Duodenal mucosa (tissue), 2 donors: Measurements from ENCODE around the gene HTRA3.

Source experiments
- H3K27ac ChIP-seq: one replicate; pipeline ENCODE4 v1.7.0; 2013; ENCODE audit warnings: low read depth, low read length
- H3K27me3 ChIP-seq, 2 donors: one replicate each; pipeline ENCODE4 v1.7.0; 2013; ENCODE audit warnings: low read length in 2 of 2, control low read depth in 1 of 2; ENCODE audit not compliant: insufficient read depth in 2 of 2, control insufficient read depth in 1 of 2
- H3K36me3 ChIP-seq, 2 donors: one replicate each; pipeline ENCODE4 v1.7.0; 2013; ENCODE audit warnings: low read length in 2 of 2, control low read depth in 1 of 2; ENCODE audit not compliant: insufficient read depth in 2 of 2, control insufficient read depth in 1 of 2
- H3K4me1 ChIP-seq, 2 donors: one replicate each; pipeline ENCODE4 v1.7.0; 2013; ENCODE audit warnings: low read length in 2 of 2, control low read depth in 1 of 2; ENCODE audit not compliant: insufficient read depth in 2 of 2, control insufficient read depth in 1 of 2
- H3K4me3 ChIP-seq, 2 donors: one replicate each; pipeline ENCODE4 v1.7.0; 2013; ENCODE audit warnings: low read length in 2 of 2, low read depth in 1 of 2
- H3K9ac ChIP-seq, 2 donors: one replicate each; pipeline ENCODE4 v1.7.0; 2013; ENCODE audit warnings: low read length in 2 of 2, low read depth in 1 of 2
- H3K9me3 ChIP-seq, 2 donors: one replicate each; pipeline ENCODE4 v1.7.0; 2013; ENCODE audit warnings: low read length in 2 of 2, control low read depth in 1 of 2; ENCODE audit not compliant: control insufficient read depth in 1 of 2

Gene HTRA3

DNA sequence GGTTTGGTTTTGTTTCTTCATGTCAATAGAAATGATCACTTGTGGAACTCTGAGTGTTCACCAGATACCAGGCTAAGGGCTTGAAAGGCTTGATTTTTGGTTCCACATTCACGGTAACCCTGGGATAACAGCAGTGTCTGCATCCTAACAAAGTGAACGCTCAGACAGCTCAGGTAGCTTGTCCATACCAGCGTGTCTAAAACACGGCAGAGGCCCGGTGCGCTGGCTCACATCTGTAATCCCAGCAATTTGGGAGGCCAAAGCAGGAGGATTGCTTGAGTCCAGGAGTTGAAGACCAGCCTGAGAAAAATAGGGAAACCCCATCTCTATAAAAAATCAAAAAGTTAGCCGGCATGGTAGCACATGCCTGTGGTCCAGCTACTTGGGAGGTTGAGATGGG, 49.0 kb downstream of the HTRA3 start:
- peaks cover 10 to 12% of the 10 kb centered on the region in 2 donors for H3K4me1 ChIP-seq
- no peak overlapping the region for H3K27ac ChIP-seq
- no peaks in the 10 kb centered on the region for H3K27me3 ChIP-seq
- no peaks in the 10 kb centered on the region for H3K36me3 ChIP-seq
- H3K9me3 ChIP-seq, result no peaks in the 10 kb centered on the region
- H3K4me3 ChIP-seq, result no peak overlapping the region
- no peak overlapping the region for H3K9ac ChIP-seq

DNA sequence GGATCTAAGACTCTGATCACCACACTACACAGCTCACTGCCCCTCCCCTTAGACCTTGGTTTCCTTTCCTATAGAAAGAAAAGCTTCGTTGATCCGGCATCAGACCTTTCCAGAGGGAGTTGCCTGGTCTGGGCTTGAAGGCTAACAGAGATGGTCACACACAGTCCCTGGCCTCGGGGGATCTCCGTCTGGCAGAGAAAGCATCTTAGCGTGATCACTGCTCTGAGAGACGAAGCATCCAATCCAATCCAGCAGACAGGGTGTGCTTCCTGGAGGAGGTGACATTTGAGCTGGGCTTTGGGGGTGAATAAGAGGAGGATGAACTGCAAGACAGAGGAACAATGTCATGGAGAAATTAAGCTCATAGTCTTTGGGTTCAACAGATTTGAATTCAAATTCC, 49.5 kb downstream of the HTRA3 start:
- Histone ChIP-seq H3K36me3 (no peaks in the 10 kb centered on the region), H3K4me1 (peaks cover 10 to 12% of the 10 kb centered on the region in 2 donors), H3K27me3 (no peaks in the 10 kb centered on the region), H3K4me3 (no peak overlapping the region), H3K9me3 (no peaks in the 10 kb centered on the region), H3K9ac (no peak overlapping the region), H3K27ac (no peak overlapping the region)

DNA sequence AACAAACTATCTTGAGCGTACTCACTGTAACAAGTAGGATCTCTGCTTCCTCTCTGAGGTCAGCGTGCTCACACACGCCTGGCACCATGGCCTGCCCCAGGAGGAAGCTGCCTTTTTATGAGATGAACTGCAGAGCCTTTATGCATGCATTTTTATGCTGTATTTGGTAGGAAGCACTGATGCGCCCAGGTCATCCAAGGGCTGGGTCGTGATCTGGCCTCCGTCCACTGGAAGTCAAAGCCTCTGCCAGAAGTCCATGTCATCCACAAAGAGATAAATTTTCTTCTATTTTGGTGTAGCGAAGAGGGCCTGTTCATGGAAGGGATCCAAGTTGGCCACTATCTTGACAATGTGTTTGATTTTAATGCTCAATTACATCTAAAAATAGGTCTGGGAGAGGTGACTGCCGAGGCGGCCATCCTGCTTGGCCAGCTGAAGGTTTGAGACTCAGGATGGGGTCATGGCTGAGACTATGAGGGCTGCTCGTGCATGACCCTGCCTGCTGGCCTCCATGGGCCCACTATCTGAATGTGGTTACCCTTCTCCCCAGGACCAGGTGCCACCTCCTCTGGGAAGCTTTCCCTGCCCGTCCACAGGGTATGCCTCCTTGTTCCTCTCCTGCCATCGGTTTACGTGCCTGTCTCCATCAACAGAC, 50.3 kb downstream of the HTRA3 start:
- no peaks in the 10 kb centered on the region for H3K36me3 ChIP-seq
- no peaks in the 10 kb centered on the region for H3K9me3 ChIP-seq
- no peak overlapping the region for H3K27ac ChIP-seq
- H3K4me3 ChIP-seq, result no peak overlapping the region
- no peak overlapping the region for H3K9ac ChIP-seq
- H3K27me3 ChIP-seq, result no peaks in the 10 kb centered on the region
- H3K4me1 ChIP-seq, result peaks cover 10 to 12% of the 10 kb centered on the region in 2 donors

DNA sequence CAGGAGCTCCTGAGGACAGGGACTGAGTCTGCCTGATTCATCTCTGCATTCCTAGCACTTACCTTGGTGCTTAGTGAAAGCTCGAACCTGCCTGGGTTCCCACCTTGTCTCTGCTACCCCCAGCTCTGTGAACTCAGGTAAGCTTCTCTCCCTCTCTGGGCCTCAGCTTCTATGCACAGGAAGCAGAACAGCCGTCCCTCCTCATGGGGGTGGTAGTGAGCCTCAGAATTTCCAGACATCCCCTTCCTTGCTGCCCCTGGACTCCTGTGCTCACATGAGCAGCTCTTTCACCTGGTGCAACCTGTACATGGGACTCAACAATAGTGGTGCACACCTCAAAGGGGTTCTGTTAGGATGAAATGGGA, 50.8 kb downstream of the HTRA3 start:
- Histone ChIP-seq H3K9me3 (no peaks in the 10 kb centered on the region), H3K4me1 (peaks cover 8% of the 10 kb centered on the region in 2 donors), H3K27ac (no peak overlapping the region), H3K36me3 (no peaks in the 10 kb centered on the region), H3K9ac (no peak overlapping the region), H3K27me3 (no peaks in the 10 kb centered on the region), H3K4me3 (no peak overlapping the region)

DNA sequence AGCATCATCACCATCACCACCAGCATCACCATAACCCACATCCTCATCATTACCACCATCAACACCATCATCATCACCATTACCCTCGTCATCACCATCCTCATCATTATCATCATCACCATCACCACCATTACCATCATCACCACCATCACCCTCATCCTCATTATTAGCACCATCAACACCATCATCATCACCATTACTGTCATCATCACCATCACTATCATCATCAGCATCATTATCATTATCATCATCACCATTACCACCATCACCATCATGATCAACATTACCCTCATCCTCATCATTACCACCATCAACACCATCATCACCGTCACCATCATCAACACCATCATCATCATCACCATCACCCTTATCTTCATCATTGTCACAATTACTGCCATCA, 51.7 kb downstream of the HTRA3 start:
- H3K4me1 ChIP-seq, result no peaks in the 10 kb centered on the region
- H3K27ac ChIP-seq, result no peak overlapping the region
- H3K27me3 ChIP-seq, result no peaks in the 10 kb centered on the region
- H3K36me3 ChIP-seq, result no peaks in the 10 kb centered on the region
- no peak overlapping the region for H3K9ac ChIP-seq
- no peak overlapping the region for H3K4me3 ChIP-seq
- no peaks in the 10 kb centered on the region for H3K9me3 ChIP-seq

DNA sequence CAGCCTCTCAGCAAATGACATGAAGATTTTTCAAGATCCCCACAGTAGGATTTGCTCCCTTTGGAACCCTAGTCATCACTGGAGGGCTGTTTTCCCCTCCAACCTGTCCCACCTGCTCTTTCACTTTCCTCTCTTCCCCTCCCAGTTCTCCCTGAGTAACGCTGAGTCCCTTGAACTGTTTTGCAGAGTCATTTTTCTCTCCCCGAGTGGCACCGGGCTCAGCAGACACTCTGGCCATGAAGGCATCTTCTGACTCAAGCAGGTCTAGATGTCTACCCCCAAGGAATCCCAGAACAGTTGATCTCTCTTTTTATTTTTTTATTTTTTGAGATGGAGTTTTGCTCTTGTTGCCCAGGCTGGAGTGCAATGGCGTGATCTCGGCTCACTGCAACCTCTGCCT, 52.2 kb downstream of the HTRA3 start:
- no peaks in the 10 kb centered on the region for H3K4me1 ChIP-seq
- H3K27me3 ChIP-seq, result no peaks in the 10 kb centered on the region
- no peak overlapping the region for H3K27ac ChIP-seq
- no peak overlapping the region for H3K4me3 ChIP-seq
- no peaks in the 10 kb centered on the region for H3K9me3 ChIP-seq
- no peak overlapping the region for H3K9ac ChIP-seq
- H3K36me3 ChIP-seq, result no peaks in the 10 kb centered on the region

DNA sequence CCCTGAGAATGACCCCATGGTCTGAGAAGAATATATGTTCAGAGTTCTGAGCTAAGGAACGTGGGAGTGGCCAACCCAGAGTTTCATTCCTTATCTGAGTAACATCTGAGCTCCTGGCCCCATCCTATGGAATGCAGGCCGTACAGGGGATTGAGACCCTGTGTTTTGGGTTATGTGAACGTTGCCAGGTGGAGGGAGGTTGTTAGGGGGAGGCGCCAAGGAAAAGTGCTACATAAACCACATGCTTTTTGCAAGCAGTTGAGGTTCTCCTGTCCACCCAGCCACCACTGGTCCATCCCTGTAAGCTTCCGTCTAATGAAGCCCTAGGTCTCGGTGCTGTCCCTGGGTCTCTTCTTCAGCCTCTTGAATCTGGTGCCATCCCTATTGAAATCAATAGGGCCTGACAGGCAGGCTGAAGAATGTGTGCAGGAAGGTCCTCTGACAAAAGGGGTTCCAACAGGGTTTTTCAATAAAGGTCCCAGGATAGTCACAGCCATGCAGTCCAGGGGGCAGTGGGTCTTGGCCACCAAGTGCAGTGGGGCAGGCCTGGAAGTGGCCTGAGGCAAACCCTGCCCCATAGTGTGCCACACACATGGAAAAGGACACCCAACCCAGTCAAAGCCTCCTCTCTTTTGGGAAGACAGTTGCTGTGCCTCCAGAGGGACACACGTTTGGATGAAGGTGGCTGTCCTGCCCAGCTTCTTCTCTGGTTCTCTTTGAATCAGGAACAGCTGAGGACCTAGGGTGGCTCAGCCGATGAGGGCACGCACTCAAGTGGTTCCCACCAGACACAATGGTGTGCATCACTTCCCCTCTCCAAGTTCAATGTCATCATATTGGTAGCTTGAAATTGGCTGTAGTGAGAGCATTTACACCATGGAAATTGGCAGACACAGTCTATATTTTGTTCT, 53.5 kb downstream of the HTRA3 start:
- Histone ChIP-seq H3K9me3 (no peaks in the 10 kb centered on the region), H3K27ac (no peak overlapping the region), H3K4me1 (no peaks in the 10 kb centered on the region), H3K36me3 (no peaks in the 10 kb centered on the region), H3K4me3 (no peak overlapping the region), H3K9ac (no peak overlapping the region), H3K27me3 (no peaks in the 10 kb centered on the region)

DNA sequence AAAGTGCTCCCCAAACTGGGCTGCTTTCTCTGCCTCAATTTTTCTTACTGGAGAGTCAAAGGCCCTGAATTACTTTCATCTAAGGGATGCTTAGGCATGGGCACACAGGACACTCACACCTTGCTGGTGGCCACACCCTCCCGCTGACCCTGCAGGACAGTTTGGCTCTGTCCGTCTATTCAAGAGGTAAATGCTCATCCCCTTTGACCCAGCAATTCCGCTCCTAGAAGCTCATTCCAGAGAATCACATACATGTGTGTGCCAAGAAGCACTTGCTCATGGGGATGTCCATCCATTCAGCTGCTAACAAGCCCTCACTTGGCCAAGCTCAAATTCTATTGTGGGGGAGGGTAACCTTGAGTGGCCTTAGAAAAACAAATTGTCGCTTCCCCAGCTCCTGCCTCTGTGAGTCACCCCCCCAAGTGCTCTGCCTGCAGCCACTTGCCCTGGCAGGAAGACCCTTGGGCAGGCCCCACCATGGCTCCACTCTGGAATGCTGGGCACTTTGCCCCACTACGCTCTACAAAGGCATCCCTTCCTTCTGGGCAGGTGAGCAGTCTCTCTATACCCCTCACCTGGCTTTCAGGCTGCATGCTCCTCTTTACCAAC, 54.5 kb downstream of the HTRA3 start:
- no peaks in the 10 kb centered on the region for H3K27me3 ChIP-seq
- H3K4me1 ChIP-seq, result no peaks in the 10 kb centered on the region
- H3K9me3 ChIP-seq, result no peaks in the 10 kb centered on the region
- no peaks in the 10 kb centered on the region for H3K36me3 ChIP-seq
- H3K27ac ChIP-seq, result no peak overlapping the region
- H3K4me3 ChIP-seq, result no peak overlapping the region
- H3K9ac ChIP-seq, result no peak overlapping the region

DNA sequence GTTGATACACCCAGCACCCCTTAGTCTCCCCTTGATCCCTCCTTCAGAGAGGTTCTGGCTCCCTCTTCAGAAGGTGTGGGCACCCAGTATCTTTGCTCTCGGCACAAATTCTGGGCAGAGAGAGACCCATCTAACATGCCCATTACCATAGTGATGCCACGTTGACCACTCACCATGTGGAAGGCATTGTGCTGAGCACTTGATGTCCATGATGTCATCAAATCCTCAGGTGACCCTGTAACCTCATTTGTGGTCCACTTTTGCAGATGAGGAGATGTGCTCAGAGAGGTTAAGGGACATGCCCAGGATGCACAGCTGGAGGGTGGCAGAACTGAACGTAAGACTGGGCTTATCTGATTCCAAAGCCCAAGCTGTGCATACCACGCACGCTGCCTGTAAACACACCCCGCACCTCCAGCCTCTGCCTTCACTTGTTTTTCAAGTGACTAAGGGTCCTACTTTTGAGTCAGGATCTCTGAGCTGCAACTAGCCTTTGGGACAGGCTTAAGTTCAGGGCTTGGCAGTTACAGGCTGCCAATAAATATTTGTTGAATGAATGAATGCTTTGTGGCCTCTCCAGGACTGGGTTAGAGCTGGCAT, 55.2 kb downstream of the HTRA3 start:
- no peaks in the 10 kb centered on the region for H3K9me3 ChIP-seq
- H3K27me3 ChIP-seq, result no peaks in the 10 kb centered on the region
- H3K27ac ChIP-seq, result no peak overlapping the region
- no peaks in the 10 kb centered on the region for H3K36me3 ChIP-seq
- no peaks in the 10 kb centered on the region for H3K4me1 ChIP-seq
- H3K9ac ChIP-seq, result no peak overlapping the region
- no peak overlapping the region for H3K4me3 ChIP-seq
